Esophagus muscularis mucosa (tissue), 4 donors: ENCODE data around the gene TSHZ3. TPM values are rescaled to one million over a fixed set of nuclear protein-coding genes. Genes with fewer than 3 reads are reported as not detected.

Source experiments
- DNase-seq: peaks from one replicate; pipeline ENCODE4 v3.0.0-alpha.2; 2017; ENCODE audit errors: extremely low spot score
- H3K27ac ChIP-seq, 4 donors: fragments of 200-600 bp; sonication (generic); replicated peaks in 1 of 4; 1 replicate in 3 of 4; 2 replicates in 1 of 4; pipeline ENCODE4 v1.5.1; 2016 to 2019; ENCODE audit warnings: mild to moderate bottlenecking in 1 of 4
- H3K27me3 ChIP-seq, 4 donors: fragments of 200-600 bp; sonication (generic); one replicate each; pipeline versions ENCODE4 v1.5.1 to v1.6.0; 2016 to 2019
- H3K36me3 ChIP-seq, 4 donors: fragments of 200-600 bp; sonication (generic); one replicate each; pipeline ENCODE4 v1.5.1; 2016 to 2019
- H3K4me1 ChIP-seq, 4 donors: fragments of 200-600 bp; sonication (generic); one replicate each; pipeline ENCODE4 v1.5.1; 2016 to 2019
- H3K4me3 ChIP-seq, 4 donors: fragments of 200-600 bp; sonication (generic); 1 replicate in 2 of 4; 2 replicates in 2 of 4; pipeline ENCODE4 v1.5.1; 2016 to 2019; ENCODE audit warnings: mild to moderate bottlenecking in 4 of 4, moderate library complexity in 1 of 4
- H3K9me3 ChIP-seq, 4 donors: fragments of 200-600 bp; sonication (generic); 1 replicate in 3 of 4; 2 replicates in 1 of 4; pipeline ENCODE4 v1.5.1; 2016 to 2019
- CTCF ChIP-seq, 3 experiments: fragments of 200-600 bp in 2 of 3; fragments of 450-650 bp in 1 of 3; sonication (generic) in 2 of 3; IDR thresholded peaks; one replicate each; pipeline ENCODE4 v1.5.1; 2017 to 2019; ENCODE audit warnings: antibody characterized with exemption in 3 of 3, mild to moderate bottlenecking in 2 of 3, moderate library complexity in 1 of 3
- EP300 ChIP-seq: sonication (generic); formaldehyde crosslinking; IDR thresholded peaks from one replicate; pipeline ENCODE4 v1.6.1; 2017; ENCODE audit warnings: antibody characterized with exemption
- POLR2A ChIP-seq: fragments of 450-650 bp; IDR thresholded peaks from one replicate; pipeline ENCODE4 v1.6.1; 2017; ENCODE audit warnings: antibody characterized with exemption, moderate library complexity, mild to moderate bottlenecking, low read depth
- POLR2AphosphoS5 ChIP-seq, 2 donors: sonication (generic); formaldehyde crosslinking; IDR thresholded peaks; one replicate each; pipeline ENCODE4 v1.6.1; 2017; ENCODE audit warnings: antibody characterized with exemption in 2 of 2
- WGBS: methylation state at CpG from one replicate; pipeline ENCODE4 v1.1.5; 2018; 5-methylcytosine and 5-hydroxymethylcytosine counted together
- intact Hi-C: fragments of 100-400 bp; cut with DNase I; formaldehyde crosslinking; loops from one replicate; pipeline ENCODE4 v1.15.1; 2023
- total RNA-seq, 4 donors: library from RNA; depleted of rRNA; stranded (reverse); fragments of >200 nt; gene quantifications; one replicate each; pipeline versions ENCODE4 v1.1.0 to v1.2.1, GENCODE V29; 2016

The TSHZ3 gene
- total RNA-seq, 4 donors from 2014 or later: 17.1 to 45.5 (median 24.6) TPM

GRCh38 chr19:31253526-31254179 is 95.6 kb downstream of the TSHZ3 start:
- no peak for DNase-seq
- Histone ChIP-seq H3K36me3 (no peaks in the 10 kb centered on the region), H3K27me3 (no peaks in the 10 kb centered on the region), H3K4me3 (no peak overlapping the region), H3K27ac (no peak overlapping the region), H3K4me1 (peaks cover 0 to 12% (median 11%) of the 10 kb centered on the region in 4 donors), H3K9me3 (no peaks in the 10 kb centered on the region)
- intact Hi-C loops: no loop called here
- TF ChIP-seq POLR2A: no peak
- TF ChIP-seq CTCF (IDR thresholded peaks at IDR 0.05): no peak
- no peak for TF ChIP-seq EP300
- TF ChIP-seq POLR2AphosphoS5 (IDR thresholded peaks at IDR 0.05): no peak
- WGBS: 84% methylated on average over 6 of the region's 6 CpGs

DNA sequence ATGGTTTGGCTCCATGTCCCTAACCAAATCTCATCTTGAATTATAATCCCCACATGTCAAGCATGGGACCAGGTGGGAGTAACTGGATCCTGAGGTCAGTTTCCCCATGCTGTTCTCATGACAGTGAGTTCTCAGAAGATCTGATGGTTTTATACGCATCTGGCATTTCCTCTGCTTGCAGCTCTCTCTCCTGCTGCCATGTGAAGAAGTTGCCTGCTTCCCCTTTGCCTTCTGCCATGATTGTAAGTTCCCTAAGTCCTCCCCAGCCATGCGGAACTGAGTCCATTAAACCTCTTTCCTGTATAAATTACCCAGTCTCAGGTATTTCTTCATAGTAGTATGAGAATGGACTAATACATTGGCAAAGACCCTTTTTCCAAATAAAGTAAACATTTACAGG is 96.8 kb downstream of the TSHZ3 start:
- Histone ChIP-seq H3K4me3 (no peak overlapping the region), H3K27me3 (no peaks in the 10 kb centered on the region), H3K9me3 (no peaks in the 10 kb centered on the region), H3K4me1 (peaks cover 0 to 12% (median 11%) of the 10 kb centered on the region in 4 donors), H3K27ac (no peak overlapping the region), H3K36me3 (no peaks in the 10 kb centered on the region)
- TF ChIP-seq CTCF (IDR thresholded peaks at IDR 0.05): no peak
- no peak for TF ChIP-seq POLR2AphosphoS5 (IDR thresholded peaks at IDR 0.05)
- TF ChIP-seq POLR2A: no peak
- no peak for TF ChIP-seq EP300
- intact Hi-C loops: no loop called here
- DNase-seq: no peak
- WGBS: 97% methylated on average over 2 of the region's 2 CpGs

DNA sequence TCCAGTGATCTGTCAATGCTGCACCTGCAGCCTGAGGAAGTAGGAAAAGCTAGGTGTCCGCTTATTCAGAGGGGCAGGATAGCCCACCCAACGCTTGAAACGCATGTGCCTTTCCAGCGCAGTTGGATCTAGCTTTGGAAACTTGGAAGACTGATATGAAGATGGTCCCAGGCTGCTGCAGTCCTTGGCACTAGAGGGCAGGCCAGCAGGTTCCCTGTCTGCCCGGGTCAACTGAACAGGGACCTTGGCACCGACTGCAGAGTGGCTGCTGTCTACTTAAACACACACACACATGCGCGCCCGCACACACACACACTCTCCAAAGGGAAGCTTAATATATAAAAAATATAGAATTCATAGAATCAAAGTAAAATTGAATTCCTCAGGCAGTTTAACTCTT is 100.0 kb downstream of the TSHZ3 start:
- 84% methylated on average over 9 of the region's 9 CpGs for WGBS
- H3K4me3 ChIP-seq: no peak overlapping the region
- DNase-seq: no peak
- no peaks in the 10 kb centered on the region for H3K9me3 ChIP-seq
- intact Hi-C loops: no loop called here
- H3K27me3 ChIP-seq: no peaks in the 10 kb centered on the region
- H3K36me3 ChIP-seq: no peaks in the 10 kb centered on the region
- no peak overlapping the region for H3K27ac ChIP-seq
- H3K4me1 ChIP-seq: peaks cover 0 to 4% (median 4%) of the 10 kb centered on the region in 4 donors
- no peak for TF ChIP-seq EP300
- peak in 1 of 3 experiments; percentile 27 for TF ChIP-seq CTCF (IDR thresholded peaks at IDR 0.05)

DNA sequence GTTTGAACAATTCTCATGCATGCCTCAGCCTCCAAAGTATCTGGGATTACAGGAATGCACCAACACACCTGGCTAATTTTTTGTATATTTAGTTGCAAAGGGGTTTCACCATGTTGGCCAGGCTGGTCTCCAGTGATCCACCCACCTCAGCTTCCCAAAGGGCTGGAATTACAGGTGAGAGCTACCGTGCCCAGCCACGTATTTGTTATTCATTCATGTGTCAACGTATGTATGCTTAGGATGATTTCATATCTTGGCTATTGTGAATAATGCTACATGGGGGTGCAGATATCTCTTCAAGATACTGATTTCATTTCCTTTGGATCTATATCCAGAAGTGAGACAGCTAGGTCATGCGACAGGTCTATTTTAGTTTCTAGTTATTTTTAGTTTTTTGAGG is 113.4 kb downstream of the TSHZ3 start:
- no peak overlapping the region for H3K27ac ChIP-seq
- no peaks in the 10 kb centered on the region for H3K36me3 ChIP-seq
- WGBS: 85% methylated on average over 4 of the region's 4 CpGs
- H3K4me1 ChIP-seq: no peaks in the 10 kb centered on the region
- TF ChIP-seq EP300 (no peak), POLR2A (no peak), POLR2AphosphoS5 (IDR thresholded peaks at IDR 0.05) (no peak), CTCF (IDR thresholded peaks at IDR 0.05) (no peak)
- no peaks in the 10 kb centered on the region for H3K27me3 ChIP-seq
- intact Hi-C loops: no loop called here
- DNase-seq: no peak
- no peaks in the 10 kb centered on the region for H3K9me3 ChIP-seq
- no peak overlapping the region for H3K4me3 ChIP-seq

- Histone ChIP-seq H3K36me3 (no peaks in the 10 kb centered on the region), H3K9me3 (no peaks in the 10 kb centered on the region), H3K27ac (no peak overlapping the region), H3K4me1 (no peaks in the 10 kb centered on the region), H3K4me3 (no peak overlapping the region), H3K27me3 (peaks cover 0 to 4% (median 0%) of the 10 kb centered on the region in 4 donors)
- intact Hi-C loops: no loop called here
- TF ChIP-seq EP300: no peak
- no peak for TF ChIP-seq POLR2A
- no peak for TF ChIP-seq CTCF (IDR thresholded peaks at IDR 0.05)
- TF ChIP-seq POLR2AphosphoS5 (IDR thresholded peaks at IDR 0.05): no peak
- DNase-seq: no peak
- 78% methylated on average over 4 of the region's 4 CpGs for WGBS
Observed at GRCh38 chr19:31233295-31233800, 115.9 kb downstream of the TSHZ3 start.
